Measurements from ENCODE around the gene GSG1. TPM values are rescaled to one million over a fixed set of nuclear protein-coding genes. Genes with fewer than 3 reads are reported as not detected.

Gene GSG1
- total RNA-seq, 3 donors from 2014 or later = not detected

DNA sequence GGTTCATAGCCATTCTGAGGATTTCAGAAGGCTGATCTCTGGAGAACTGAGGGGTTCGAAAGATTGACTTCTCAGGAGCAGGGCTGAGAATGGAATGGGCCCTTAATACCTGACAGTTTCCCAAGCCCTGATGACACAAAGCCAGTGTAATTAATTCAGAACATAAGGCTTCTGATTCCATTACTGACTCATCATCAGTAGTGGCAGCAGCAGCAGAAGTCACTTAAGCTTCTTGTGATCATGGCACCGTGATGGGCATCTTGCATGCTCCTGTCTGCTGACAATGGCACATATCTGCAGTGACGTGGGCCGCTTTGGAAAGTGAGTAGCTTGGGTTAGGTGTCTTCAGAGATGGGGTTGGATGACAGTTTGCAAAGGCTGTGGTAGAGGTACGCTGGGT lies 38.2 kb upstream of the GSG1 start:
- Histone ChIP-seq H3K4me1 (ENCODE audit: low read depth) (no peaks in the 10 kb centered on the region), H3K4me3 (no peak overlapping the region), H3K9me3 (no peaks in the 10 kb centered on the region), H3K36me3 (ENCODE audit: low read depth) (no peaks in the 10 kb centered on the region)
- no peak for ATAC-seq
- TF ChIP-seq, protein P1, sequence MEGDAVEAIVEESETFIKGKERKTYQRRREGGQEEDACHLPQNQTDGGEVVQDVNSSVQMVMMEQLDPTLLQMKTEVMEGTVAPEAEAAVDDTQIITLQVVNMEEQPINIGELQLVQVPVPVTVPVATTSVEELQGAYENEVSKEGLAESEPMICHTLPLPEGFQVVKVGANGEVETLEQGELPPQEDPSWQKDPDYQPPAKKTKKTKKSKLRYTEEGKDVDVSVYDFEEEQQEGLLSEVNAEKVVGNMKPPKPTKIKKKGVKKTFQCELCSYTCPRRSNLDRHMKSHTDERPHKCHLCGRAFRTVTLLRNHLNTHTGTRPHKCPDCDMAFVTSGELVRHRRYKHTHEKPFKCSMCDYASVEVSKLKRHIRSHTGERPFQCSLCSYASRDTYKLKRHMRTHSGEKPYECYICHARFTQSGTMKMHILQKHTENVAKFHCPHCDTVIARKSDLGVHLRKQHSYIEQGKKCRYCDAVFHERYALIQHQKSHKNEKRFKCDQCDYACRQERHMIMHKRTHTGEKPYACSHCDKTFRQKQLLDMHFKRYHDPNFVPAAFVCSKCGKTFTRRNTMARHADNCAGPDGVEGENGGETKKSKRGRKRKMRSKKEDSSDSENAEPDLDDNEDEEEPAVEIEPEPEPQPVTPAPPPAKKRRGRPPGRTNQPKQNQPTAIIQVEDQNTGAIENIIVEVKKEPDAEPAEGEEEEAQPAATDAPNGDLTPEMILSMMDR (IDR thresholded peaks at IDR 0.05) = no peak
- no peak for DNase-seq
- intact Hi-C loops (cut with DNase I, micrococcal nuclease) = no loop called here

DNA sequence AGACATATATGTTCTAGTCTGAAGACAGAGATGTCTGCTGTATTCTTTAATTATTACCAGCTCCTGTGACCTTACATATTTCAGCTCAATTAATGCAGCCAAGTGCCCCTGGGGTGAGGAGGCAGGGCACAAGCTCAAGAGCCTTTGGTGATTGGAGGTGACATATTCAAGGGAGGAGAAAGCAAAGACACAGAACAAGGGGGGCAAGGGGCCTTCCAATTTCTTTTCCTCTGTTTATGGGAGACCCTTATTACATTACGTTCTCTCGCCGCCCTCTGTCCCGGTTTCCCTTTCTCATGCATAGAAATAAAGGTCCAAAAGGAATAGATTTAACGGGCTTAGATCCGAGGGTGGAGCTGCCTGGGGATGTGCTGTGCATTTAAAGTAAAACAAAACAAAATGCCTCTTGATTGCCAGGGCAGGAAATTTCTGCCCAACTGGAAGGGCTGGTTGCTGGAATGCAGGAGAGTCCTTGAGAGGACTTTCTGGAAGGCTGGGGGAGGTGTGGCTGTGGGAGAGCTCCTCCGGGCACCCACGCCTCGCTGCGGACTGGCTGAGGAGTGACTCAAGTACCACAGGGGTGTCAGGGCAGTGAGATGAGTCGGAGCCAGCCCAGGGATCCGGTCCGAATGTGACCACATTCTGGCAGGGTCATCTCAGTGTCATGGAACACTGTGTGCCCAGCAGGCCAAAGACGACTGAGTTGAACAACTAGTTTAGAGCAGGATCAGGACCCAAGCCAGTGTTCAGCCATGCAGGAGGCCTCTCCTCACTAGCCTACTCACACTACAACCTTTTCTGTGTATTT lies 32.1 kb upstream of the GSG1 start:
- DNase-seq = peak in 1 of 3 donors; percentile 61
- TF ChIP-seq, protein P1 (IDR thresholded peaks at IDR 0.05) = no peak
- H3K4me3 ChIP-seq = no peak overlapping the region
- intact Hi-C loops (cut with DNase I, micrococcal nuclease) = no loop called here
- ATAC-seq = peak; percentile 35
- no peaks in the 10 kb centered on the region for H3K36me3 ChIP-seq (ENCODE audit: low read depth)
- H3K4me1 ChIP-seq (ENCODE audit: low read depth) = no peaks in the 10 kb centered on the region
- no peaks in the 10 kb centered on the region for H3K9me3 ChIP-seq

DNA sequence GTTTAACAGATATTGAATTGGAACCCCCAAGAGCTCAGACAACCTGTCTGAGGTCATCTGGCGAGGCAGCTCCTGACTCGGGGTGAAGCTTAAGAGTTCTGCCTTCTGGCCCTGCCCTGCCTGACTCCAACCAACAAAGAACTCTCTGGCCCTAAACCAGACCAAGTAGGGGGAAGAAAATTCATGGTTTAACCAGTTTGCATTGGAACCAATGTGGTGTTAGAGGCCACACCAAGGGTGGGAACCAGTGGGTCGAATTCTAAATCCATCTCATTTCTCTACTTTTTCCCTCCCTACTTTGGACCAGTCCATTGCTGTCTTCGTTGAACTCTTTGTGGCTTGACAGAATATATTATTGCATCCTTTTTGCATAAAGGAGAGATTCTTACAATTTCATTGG lies 30.4 kb upstream of the GSG1 start:
- Histone ChIP-seq H3K36me3 (ENCODE audit: low read depth) (no peaks in the 10 kb centered on the region), H3K4me3 (no peak overlapping the region), H3K4me1 (ENCODE audit: low read depth) (no peaks in the 10 kb centered on the region), H3K9me3 (no peaks in the 10 kb centered on the region)
- no peak for ATAC-seq
- no peak for DNase-seq
- TF ChIP-seq, protein P1 (IDR thresholded peaks at IDR 0.05) = no peak
- intact Hi-C loops (cut with DNase I, micrococcal nuclease) = no loop called here

DNA sequence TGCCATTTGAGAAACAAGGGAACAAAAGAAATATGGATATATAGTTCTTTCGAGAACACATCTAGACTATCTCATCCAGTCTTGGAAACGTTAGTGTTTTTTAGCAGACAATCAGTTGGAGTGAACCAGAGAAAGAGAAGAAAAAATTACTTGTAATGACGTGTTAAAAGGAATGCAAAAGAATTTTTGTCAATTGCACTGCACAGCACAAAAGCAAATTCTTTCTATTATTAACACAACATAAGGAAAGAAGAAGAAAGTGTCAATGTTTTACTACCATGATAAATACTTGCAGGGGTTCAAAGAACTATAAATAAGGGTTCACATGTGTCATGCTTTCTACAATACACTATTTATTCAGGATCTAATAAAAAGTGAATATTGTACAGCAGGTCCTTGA lies 27.5 kb upstream of the GSG1 start:
- Histone ChIP-seq H3K4me1 (ENCODE audit: low read depth) (no peaks in the 10 kb centered on the region), H3K9me3 (no peaks in the 10 kb centered on the region), H3K4me3 (no peak overlapping the region), H3K36me3 (ENCODE audit: low read depth) (no peaks in the 10 kb centered on the region)
- DNase-seq = no peak
- no peak for ATAC-seq
- TF ChIP-seq, protein P1 (IDR thresholded peaks at IDR 0.05) = no peak
- intact Hi-C loops (cut with DNase I, micrococcal nuclease) = no loop called here

DNA sequence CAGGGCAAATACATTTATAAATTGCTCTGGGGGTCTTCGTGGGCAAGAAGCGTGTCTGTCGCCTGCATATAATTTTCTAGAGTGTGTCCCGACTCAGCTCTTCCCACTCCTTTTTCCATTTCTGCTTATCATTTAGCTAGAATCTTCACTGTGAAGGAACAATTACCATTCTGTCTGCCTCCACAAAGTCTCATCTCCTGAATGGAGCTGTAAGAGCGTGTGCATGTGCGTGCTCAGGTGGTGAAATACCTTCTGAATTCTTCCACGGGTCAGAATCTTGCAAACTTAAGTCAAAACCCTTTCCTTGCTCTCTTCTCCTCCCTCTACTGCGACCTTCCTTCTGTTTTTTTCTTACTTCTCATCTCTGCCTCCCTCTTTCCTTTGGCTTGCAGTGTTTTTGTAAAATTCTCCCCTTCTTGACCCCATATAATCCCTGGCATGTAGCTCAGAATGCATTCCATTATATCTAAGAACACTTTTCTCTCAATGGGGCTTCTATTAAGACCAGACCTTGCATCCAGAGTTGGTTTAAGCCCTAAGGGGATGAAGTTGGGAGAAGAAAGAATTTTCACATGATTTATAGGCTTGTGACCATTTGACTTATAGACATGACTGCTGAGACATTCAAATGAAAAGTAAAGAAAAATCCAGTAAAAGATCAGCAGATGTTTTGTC lies 25.0 kb upstream of the GSG1 start:
- H3K9me3 ChIP-seq = no peaks in the 10 kb centered on the region
- DNase-seq (no peak), ATAC-seq (no peak)
- H3K36me3 ChIP-seq (ENCODE audit: low read depth) = no peaks in the 10 kb centered on the region
- no peak overlapping the region for H3K4me3 ChIP-seq
- intact Hi-C loops (cut with DNase I, micrococcal nuclease) = no loop called here
- H3K4me1 ChIP-seq (ENCODE audit: low read depth) = no peaks in the 10 kb centered on the region
- TF ChIP-seq, protein P1 (IDR thresholded peaks at IDR 0.05) = no peak
